Measurements from ENCODE around the gene CALHM2.

CALHM2 gene

GRCh38 chr10:103475437-103475836 is 23.3 kb upstream of the CALHM2 start:
- FAIRE-seq, result no peak

- no peak for FAIRE-seq
Measured at GRCh38 chr10:103474077-103474476, 21.9 kb upstream of the CALHM2 start.

- FAIRE-seq, result no peak
Measured at GRCh38 chr10:103473261-103473671, 21.1 kb upstream of the CALHM2 start.

GRCh38 chr10:103472005-103472404 is 19.8 kb upstream of the CALHM2 start:
- FAIRE-seq, result no peak

GRCh38 chr10:103470761-103471653 is 18.8 kb upstream of the CALHM2 start:
- FAIRE-seq, result no peak

GRCh38 chr10:103469201-103469600 is 17.0 kb upstream of the CALHM2 start:
- no peak for FAIRE-seq

GRCh38 chr10:103467406-103467805 is 15.2 kb upstream of the CALHM2 start:
- FAIRE-seq, result no peak

GRCh38 chr10:103466734-103467133 is 14.6 kb upstream of the CALHM2 start:
- FAIRE-seq, result no peak

GRCh38 chr10:103465411-103466179 is 13.4 kb upstream of the CALHM2 start:
- FAIRE-seq, result no peak

- no peak for FAIRE-seq
Measured at GRCh38 chr10:103463499-103463898, 11.3 kb upstream of the CALHM2 start.

- no peak for FAIRE-seq
Measured at GRCh38 chr10:103459615-103460014, 7.4 kb upstream of the CALHM2 start.

GRCh38 chr10:103458720-103459119 is 6.5 kb upstream of the CALHM2 start, which contains the start of gene CALHM1:
Gene CALHM1 (minus strand): TSS chr10:103458900. CDS start chr10:103458751, 149 bp downstream.
- no peak for FAIRE-seq

GRCh38 chr10:103457896-103458583 is 5.9 kb upstream of the CALHM2 start:
- no peak for FAIRE-seq

GRCh38 chr10:103457176-103457712 is 5.1 kb upstream of the CALHM2 start:
- FAIRE-seq, result no peak

GRCh38 chr10:103456074-103456660 is 4.0 kb upstream of the CALHM2 start:
- FAIRE-seq, result no peak

GRCh38 chr10:103455235-103455634 is 3.1 kb upstream of the CALHM2 start:
- no peak for FAIRE-seq

GRCh38 chr10:103454026-103454425 is 1.9 kb upstream of the CALHM2 start:
- FAIRE-seq, result no peak

GRCh38 chr10:103452506-103453230 is 498 bp upstream of the CALHM2 start:
- FAIRE-seq, result no peak

- no peak for FAIRE-seq
Measured at GRCh38 chr10:103451091-103451813, 918 bp downstream of the CALHM2 start.

- FAIRE-seq, result no peak
Measured at GRCh38 chr10:103450201-103450695, 1.9 kb downstream of the CALHM2 start.

Data from TTC549 (cell line).